ENCODE measurements around the gene PKD1L1.

- no peak for TF ChIP-seq POLR2AphosphoS5 (IDR thresholded peaks at IDR 0.05; ENCODE audit: low read depth, low read length)
- no peak for TF ChIP-seq POLR2A (IDR thresholded peaks at IDR 0.05; ENCODE audit: low read depth, low read length)
- no peak for TF ChIP-seq TAF1 (IDR thresholded peaks at IDR 0.05; ENCODE audit: borderline replicate concordance, low read depth, low read length)
Measured at GRCh38 chr7:47877336-47877735, 70.9 kb downstream of the PKD1L1 start.
